Testis (tissue), 2 donors: ENCODE measurements around the gene CCR5.

ENCODE experiments used
- CTCF ChIP-seq, 3 experiments: fragments of 450-650 bp in 2 of 3; fragments of 200-600 bp in 1 of 3; sonication (generic) in 1 of 3; IDR thresholded peaks; one replicate each; pipeline ENCODE4 v1.5.1; 2016 to 2019; ENCODE audit warnings: antibody characterized with exemption in 3 of 3, mild to moderate bottlenecking in 2 of 3, moderate library complexity in 1 of 3
- POLR2A ChIP-seq: fragments of 450-650 bp; IDR thresholded peaks from one replicate; pipeline ENCODE4 v1.6.1; 2017; ENCODE audit warnings: antibody characterized with exemption, mild to moderate bottlenecking, moderate library complexity

DNA sequence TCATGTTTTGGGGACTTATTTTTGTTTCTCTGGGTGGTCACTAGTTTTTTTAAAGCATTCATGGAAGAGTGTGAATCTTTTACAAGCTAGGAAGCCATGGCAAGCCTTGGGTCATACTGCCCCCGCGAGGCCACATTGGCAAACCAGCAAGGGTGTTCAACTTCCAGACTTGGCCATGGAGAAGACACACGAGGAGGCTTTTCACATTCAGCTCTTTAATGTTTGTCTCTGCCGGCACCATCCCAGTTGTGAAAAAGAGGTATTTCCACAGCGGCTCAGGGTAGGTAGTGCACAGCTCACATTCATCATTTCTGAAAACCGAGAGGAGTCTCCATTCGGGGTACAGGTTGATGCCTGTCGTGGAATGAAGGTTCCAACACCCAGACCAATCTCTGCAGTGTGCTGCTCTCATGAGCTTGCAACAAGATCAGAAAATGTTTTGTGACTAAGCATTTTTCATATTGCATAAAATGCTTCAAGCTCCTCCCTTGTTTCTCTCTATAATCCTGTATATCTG is 7.7 kb downstream of the CCR5 start:
- TF ChIP-seq CTCF (IDR thresholded peaks at IDR 0.05): peak in 2 of 3 experiments; percentile 24 to 40
- no peak for TF ChIP-seq POLR2A
